Neutrophil (primary cell): ENCODE data around the gene STRN4.

Experiments
- H3K27ac ChIP-seq: fragments of 200-600 bp; sonication (generic); 2 replicates; pipeline ENCODE4 v1.5.1; 2016; ENCODE audit warnings: mild to moderate bottlenecking, moderate library complexity
- H3K27me3 ChIP-seq: fragments of 200-600 bp; sonication (generic); 2 replicates; pipeline ENCODE4 v1.6.0; 2016; ENCODE audit warnings: mild to moderate bottlenecking
- H3K36me3 ChIP-seq: fragments of 200-600 bp; sonication (generic); 2 replicates; pipeline ENCODE4 v1.5.1; 2017
- H3K4me1 ChIP-seq, 2 experiments: fragments of 200-600 bp in 1 of 2; sonication (generic) in 1 of 2; 1 replicate in 1 of 2; 2 replicates in 1 of 2; pipeline versions ENCODE4 v1.5.1 to v1.6.1; 2013 to 2016; ENCODE audit warnings: low read depth in 1 of 2, low read length in 1 of 2, mild to moderate bottlenecking in 1 of 2, moderate library complexity in 1 of 2; ENCODE audit not compliant: control insufficient read depth in 1 of 2, insufficient read depth in 1 of 2
- H3K4me3 ChIP-seq, 2 experiments: fragments of 200-600 bp in 1 of 2; sonication (generic) in 1 of 2; 1 replicate in 1 of 2; 2 replicates in 1 of 2; pipeline ENCODE4 v1.5.1; 2013 to 2016; ENCODE audit warnings: low read depth in 1 of 2, low read length in 1 of 2, mild to moderate bottlenecking in 1 of 2, moderate library complexity in 1 of 2
- H3K9me3 ChIP-seq: fragments of 200-600 bp; sonication (generic); 2 replicates; pipeline ENCODE4 v1.5.1; 2016
- TF ChIP-seq, protein P1 (sequence below): fragments of 200-600 bp; sonication (generic); IDR thresholded peaks from 2 replicates; pipeline ENCODE4 v1.5.1; 2016; ENCODE audit warnings: antibody characterized with exemption

The STRN4 gene

DNA sequence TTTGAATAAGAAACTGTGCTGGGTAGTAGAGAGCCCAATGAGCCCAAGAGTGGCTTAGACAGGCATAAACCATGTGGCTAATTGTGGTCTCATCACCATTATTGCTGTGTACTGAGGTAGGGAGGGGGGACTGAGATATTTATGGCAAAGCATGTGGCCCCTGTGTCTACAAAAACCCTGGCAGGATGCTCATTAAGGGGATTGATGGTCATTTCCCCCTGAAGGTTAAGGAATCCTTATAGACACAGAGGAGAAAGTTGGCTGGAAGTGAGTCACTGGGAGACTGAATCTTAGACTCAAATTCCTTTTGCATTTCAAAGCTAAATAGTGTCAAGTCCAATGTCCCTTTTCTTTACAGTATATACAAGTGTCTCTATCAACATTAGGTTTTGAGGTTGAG, 75.4 kb downstream of the STRN4 start:
- TF ChIP-seq, protein P1, sequence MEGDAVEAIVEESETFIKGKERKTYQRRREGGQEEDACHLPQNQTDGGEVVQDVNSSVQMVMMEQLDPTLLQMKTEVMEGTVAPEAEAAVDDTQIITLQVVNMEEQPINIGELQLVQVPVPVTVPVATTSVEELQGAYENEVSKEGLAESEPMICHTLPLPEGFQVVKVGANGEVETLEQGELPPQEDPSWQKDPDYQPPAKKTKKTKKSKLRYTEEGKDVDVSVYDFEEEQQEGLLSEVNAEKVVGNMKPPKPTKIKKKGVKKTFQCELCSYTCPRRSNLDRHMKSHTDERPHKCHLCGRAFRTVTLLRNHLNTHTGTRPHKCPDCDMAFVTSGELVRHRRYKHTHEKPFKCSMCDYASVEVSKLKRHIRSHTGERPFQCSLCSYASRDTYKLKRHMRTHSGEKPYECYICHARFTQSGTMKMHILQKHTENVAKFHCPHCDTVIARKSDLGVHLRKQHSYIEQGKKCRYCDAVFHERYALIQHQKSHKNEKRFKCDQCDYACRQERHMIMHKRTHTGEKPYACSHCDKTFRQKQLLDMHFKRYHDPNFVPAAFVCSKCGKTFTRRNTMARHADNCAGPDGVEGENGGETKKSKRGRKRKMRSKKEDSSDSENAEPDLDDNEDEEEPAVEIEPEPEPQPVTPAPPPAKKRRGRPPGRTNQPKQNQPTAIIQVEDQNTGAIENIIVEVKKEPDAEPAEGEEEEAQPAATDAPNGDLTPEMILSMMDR: no peak
- Histone ChIP-seq H3K36me3 (peaks cover 39% of the 10 kb centered on the region), H3K9me3 (no peaks in the 10 kb centered on the region), H3K27ac (no peak overlapping the region), H3K4me3 (no peak overlapping the region), H3K27me3 (no peaks in the 10 kb centered on the region), H3K4me1 (no peaks in the 10 kb centered on the region)
